GM13977 (cell line): ENCODE results near the gene SNRNP27.
"Not testable (repeated sequence)": the region's sequence is repeated elsewhere in the genome, so short reads cannot be mapped to it uniquely, and the experiment has no call there.

Source experiments
- DNase-seq: peaks from one replicate; pipeline ENCODE4 v3.0.0; 2012; ENCODE audit warnings: low spot score
- in situ Hi-C: fragments of 300-500 bp; cut with MboI; formaldehyde crosslinking; loops from one replicate; pipeline ENCODE4 v1.12.0; 2022; ENCODE audit warnings: low sequenced_read_pairs, low pct_unique_long_range_greater_than_20kb, mixed read lengths, inconsistent platforms; ENCODE audit not compliant: unreplicated experiment
- TF ChIP-seq, protein P1 (sequence below): IDR thresholded peaks from 2 replicates; pipeline ENCODE4 v1.5.1; 2012; ENCODE audit warnings: mild to moderate bottlenecking, control low read depth; ENCODE audit not compliant: insufficient read depth; ENCODE audit errors: extremely low read depth, missing control alignments

Gene SNRNP27

DNA sequence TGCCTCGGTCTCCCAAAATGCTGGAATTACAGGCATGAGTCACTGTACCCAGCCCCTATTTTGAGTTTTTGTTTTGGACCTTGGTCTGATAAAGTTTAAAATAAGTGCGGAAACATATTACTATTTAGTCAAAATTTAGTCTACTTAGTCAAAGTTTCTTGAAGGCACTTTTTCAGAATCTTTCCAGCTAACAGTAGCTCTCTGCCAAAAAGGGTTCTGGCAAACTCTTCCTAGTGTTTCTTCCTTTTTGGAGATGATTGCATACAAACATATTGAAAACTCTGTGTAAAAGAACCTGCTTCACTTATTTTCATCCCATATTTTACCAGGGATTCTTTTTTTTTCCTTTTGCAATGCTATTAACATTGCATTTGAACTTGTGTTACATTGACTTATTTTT, 35.5 kb upstream of the SNRNP27 start:
- no peak for DNase-seq
- in situ Hi-C loops, result no loop called here
- TF ChIP-seq, protein P1, sequence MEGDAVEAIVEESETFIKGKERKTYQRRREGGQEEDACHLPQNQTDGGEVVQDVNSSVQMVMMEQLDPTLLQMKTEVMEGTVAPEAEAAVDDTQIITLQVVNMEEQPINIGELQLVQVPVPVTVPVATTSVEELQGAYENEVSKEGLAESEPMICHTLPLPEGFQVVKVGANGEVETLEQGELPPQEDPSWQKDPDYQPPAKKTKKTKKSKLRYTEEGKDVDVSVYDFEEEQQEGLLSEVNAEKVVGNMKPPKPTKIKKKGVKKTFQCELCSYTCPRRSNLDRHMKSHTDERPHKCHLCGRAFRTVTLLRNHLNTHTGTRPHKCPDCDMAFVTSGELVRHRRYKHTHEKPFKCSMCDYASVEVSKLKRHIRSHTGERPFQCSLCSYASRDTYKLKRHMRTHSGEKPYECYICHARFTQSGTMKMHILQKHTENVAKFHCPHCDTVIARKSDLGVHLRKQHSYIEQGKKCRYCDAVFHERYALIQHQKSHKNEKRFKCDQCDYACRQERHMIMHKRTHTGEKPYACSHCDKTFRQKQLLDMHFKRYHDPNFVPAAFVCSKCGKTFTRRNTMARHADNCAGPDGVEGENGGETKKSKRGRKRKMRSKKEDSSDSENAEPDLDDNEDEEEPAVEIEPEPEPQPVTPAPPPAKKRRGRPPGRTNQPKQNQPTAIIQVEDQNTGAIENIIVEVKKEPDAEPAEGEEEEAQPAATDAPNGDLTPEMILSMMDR, result no peak

DNA sequence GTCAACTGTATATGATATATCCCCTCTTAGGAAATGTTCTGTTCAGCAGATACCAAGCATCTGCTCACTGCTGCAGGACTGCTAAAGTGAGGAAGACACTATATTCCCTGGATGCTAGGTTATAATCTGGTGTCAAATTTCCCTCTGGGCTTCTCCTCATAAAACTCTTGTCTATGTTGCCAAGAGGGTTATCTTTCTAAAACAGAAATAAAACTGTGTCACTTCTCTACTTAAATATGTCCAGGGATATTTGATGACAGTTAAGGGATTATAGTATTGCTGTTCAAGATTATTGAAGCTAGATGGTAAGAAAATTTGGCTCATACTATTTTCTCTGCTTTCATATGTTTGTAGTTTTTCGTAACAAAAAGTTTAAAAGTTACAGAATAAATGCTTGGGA, 30.5 kb upstream of the SNRNP27 start:
- TF ChIP-seq, protein P1, result no peak
- in situ Hi-C loops, result no loop called here
- no peak for DNase-seq

DNA sequence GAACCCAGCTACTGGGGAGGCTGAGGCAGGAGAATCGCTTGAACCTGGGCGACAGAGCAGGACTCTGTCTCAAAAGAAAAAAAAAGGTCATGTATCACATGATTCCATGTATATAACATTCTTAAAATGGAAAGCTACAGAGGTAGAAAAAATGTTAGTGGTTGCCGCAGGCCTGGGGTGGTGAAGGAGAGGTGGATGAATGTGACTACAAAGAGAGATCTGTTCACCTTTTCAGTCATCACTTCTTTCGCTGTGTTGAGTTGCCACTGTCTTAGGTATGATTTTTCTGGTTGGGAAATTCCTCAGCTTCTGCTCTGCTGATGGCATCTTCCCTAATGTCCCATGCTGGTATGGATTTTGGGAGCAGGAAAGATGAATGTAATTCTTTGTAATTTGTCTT, 5.3 kb upstream of the SNRNP27 start:
- TF ChIP-seq, protein P1, result no peak
- DNase-seq, result no peak
- in situ Hi-C loops, result no loop called here

DNA sequence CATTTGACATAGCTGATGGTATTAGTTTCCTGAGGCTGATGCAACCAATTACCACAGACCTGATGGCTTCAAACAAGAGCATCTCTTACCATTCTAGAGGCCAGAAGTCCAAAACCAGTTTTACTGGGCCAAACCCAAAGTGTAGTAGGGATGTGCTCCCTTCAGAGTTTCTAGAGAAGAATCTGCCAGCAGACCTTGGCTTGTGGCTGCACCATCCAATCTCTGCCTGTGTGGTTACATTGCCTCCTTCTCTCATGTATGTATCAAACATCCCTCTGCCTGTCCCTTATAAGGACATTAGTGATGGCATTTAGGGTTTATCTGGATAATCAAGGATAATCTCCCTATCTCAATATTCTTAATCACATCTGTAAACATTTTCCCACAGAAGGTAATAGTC, 4.5 kb upstream of the SNRNP27 start:
- TF ChIP-seq, protein P1, result no peak
- in situ Hi-C loops, result no loop called here

DNA sequence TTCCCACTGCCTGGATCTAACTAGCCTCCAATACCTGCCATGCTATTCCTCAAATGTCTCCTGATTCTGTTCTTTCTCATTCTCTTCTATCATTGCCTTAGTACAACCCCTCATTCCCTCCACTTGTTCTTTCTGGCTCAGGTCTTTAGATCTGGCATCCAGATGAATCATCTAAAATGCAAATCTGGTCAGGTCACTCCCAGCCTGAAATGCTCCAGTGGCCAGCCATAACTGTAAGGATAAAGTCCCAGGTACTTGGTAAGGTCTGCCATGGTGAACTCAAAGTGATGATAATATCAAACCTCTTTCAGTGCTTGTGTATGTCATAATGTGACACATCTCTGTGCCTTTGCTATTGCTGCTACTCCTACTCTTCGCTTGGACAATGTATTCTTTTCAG, 2.9 kb upstream of the SNRNP27 start:
- in situ Hi-C loops, result no loop called here
- TF ChIP-seq, protein P1, result no peak
- DNase-seq, result no peak

More for the DNA sequence above, 4.5 kb upstream of the SNRNP27 start:
- DNase-seq, result no peak

DNA sequence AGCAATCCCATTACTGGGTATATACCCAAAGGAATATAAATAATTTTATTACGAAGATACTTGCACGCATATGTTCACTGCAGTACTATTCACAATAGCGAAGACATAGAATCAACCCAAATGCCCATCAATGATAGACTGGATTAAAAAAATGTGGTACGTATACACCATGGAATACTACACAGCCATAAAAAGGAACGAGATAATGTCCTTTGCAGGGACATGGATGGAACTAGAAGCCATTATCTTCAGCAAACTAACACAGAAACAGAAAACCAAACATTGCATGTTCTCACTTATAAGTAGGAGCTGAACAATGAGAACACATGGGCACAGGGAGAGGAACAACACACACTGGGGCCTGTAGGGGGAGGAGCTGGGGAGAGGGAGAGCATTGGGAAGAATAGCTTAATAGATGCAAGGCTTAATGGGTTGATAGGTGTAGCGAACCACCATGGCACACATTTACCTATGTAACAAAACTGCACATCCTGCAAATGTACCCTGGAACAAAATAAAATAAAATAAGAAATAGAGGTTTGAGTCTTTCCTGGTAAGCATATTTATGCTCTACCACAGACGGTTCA, 825 bp upstream of the SNRNP27 start:
- DNase-seq, in situ Hi-C loops: not testable (repeated sequence)

DNA sequence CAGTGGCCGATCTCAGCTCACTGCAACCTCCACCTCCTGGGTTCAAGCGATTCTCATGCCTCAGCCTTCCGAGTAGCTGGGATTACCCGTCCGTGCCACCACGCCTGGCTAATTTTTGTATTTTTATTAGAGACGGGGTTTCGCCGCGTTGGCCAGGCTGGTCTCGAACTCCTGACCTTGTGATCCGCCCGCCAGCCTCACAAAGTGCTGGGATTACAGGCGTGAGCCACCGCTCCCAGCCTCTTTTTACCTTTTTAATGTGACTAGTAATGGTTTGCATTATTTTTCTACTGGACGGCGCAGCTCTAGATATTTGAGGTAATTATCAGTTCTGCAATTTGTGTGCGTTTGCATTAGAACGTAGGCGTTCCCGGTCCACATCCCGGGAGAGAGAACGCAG, 981 bp downstream of the SNRNP27 start:
- in situ Hi-C loops, DNase-seq: not testable (repeated sequence)
